ENCODE data around the gene CSTF2T. TPM values are rescaled to one million over a fixed set of nuclear protein-coding genes. Genes with fewer than 3 reads are reported as not detected.

Gene CSTF2T
- total and polyA plus RNA-seq, 2 donors (not counting 3 experiments of a cell fraction or from before 2014, with no cell fraction given), result 4.8 to 19.8 TPM

- intact Hi-C loops (cut with micrococcal nuclease) (no loop called here), dilution Hi-C loops (cut with MboI; ENCODE audit: extremely low pct_ligation_motif_present, low sequenced_read_pairs) (no loop called here)
Observed at GRCh38 chr10:51705774-51706173, 6.4 kb upstream of the CSTF2T start.

More at GRCh38 chr10:51705774-51706173, 6.4 kb upstream of the CSTF2T start:
- H3K9ac ChIP-seq (replicated peaks; ENCODE audit: extremely low read depth, insufficient read depth, low read length), result no peak overlapping the region
- no TSS peak for BruUV-seq (replicated peaks)
- H3K9me1 ChIP-seq (replicated peaks; ENCODE audit: control insufficient read depth, extremely low read depth, insufficient read depth, low read length), result no peaks in the 10 kb centered on the region
- H3K4me3 ChIP-seq (replicated peaks in 1 of 3; ENCODE audit: insufficient read depth in 1 of 3, low read depth in 1 of 3, low read length in 3 of 3), result no peak overlapping the region
- H4K20me1 ChIP-seq (replicated peaks; ENCODE audit: control insufficient read depth, extremely low read depth, insufficient read depth, low read length), result no peaks in the 10 kb centered on the region
- DNase-seq (ENCODE audit: low read depth, low spot score) (no peak), FAIRE-seq (no peak)
- H3K27me3 ChIP-seq (ENCODE audit: control insufficient read depth in 2 of 2, insufficient read depth in 2 of 2, low read length in 2 of 2), result peaks cover 4 to 24% of the 10 kb centered on the region in 2 experiments
- no peaks in the 10 kb centered on the region for H3K4me1 ChIP-seq (ENCODE audit: control insufficient read depth, extremely low read depth, insufficient read depth, low read length)
- no peaks in the 10 kb centered on the region for H3K9me3 ChIP-seq (replicated peaks; ENCODE audit: control insufficient read depth, insufficient read depth, low read length)
- H3K4me2 ChIP-seq (ENCODE audit: insufficient read depth, low read length), result no peak overlapping the region
- no peak overlapping the region for H3K27ac ChIP-seq (ENCODE audit: insufficient read depth, low read depth, low read length)
- ChIA-PET CTCF (no interaction called here), POLR2A (no interaction called here)
- no peak overlapping the region for H2AFZ ChIP-seq (ENCODE audit: low read depth, low read length)
- no peaks in the 10 kb centered on the region for H3K36me3 ChIP-seq (ENCODE audit: control insufficient read depth in 2 of 2, extremely low read depth in 1 of 2, insufficient read depth in 2 of 2, low read length in 2 of 2)
- TF ChIP-seq EZH2 (IDR thresholded peaks at IDR 0.05; ENCODE audit: borderline replicate concordance, low read depth, low read length, severe bottlenecking), result no peak
- no peak for TF ChIP-seq CTCF (IDR thresholded peaks at IDR 0.05; ENCODE audit: extremely low read depth in 1 of 2, insufficient read depth in 1 of 2, low read depth in 1 of 2, low read length in 2 of 2)
- no peaks in the 10 kb centered on the region for H3K79me2 ChIP-seq (ENCODE audit: control insufficient read depth, insufficient read depth, low read length)

All from endothelial cell of umbilical vein (primary cell).